ENCODE results near the gene PLVAP. TPM values are rescaled to one million over a fixed set of nuclear protein-coding genes. Genes with fewer than 3 reads are reported as not detected.

PLVAP gene
- total RNA-seq, 1 experiment from 2014 or later: 0.08 TPM

- in situ Hi-C loops (cut with HindIII; ENCODE audit: low pct_unique_long_range_greater_than_20kb, low sequenced_read_pairs): no loop called here
- ATAC-seq: peak; percentile 76
- Histone ChIP-seq H3K4me3 (ENCODE audit: low read depth in 2 of 2, low read length in 2 of 2) (peak within 1 kb of the TSS; percentile 65 to 67), H3K27ac (ENCODE audit: low read length) (peak within 1 kb of the TSS; percentile 98), H3K4me1 (ENCODE audit: control insufficient read depth, insufficient read depth, low read length) (peaks cover 12% of the 10 kb centered on the region), H3K36me3 (ENCODE audit: control insufficient read depth, insufficient read depth, low read length) (peaks cover 7% of the 10 kb centered on the region; the same call in 1 of the 2 replicates), H3K9me3 (ENCODE audit: control insufficient read depth, insufficient read depth, low read depth, low read length) (no peaks in the 10 kb centered on the region), H3K27me3 (ENCODE audit: control insufficient read depth, insufficient read depth, low read length) (no peaks in the 10 kb centered on the region)
- POLR2A ChIA-PET: no interaction called here
- CTCF ChIA-PET: interaction anchor here (0.6 kb wide), 1 partner anchor 20 kb away, joined by 3 read pairs; no protein-coding TSS in a partner anchor
- DNase-seq (ENCODE audit: low read depth, low spot score): peak; percentile 90
- BruUV-seq (replicated peaks): no TSS peak
- peak; percentile 49; the same call in 1 of the 2 replicates for TF ChIP-seq TCF7L2 (IDR thresholded peaks at IDR 0.05; ENCODE audit: low read depth, low read length)
- TF ChIP-seq POLR2AphosphoS5 (IDR thresholded peaks at IDR 0.05; ENCODE audit: low read depth, low read length): peak; percentile 31; the same call in 1 of the 2 replicates
- no peak for TF ChIP-seq CTCF (IDR thresholded peaks at IDR 0.05)
- no peak; the same call in 1 of the 2 replicates for TF ChIP-seq SIN3A (IDR thresholded peaks at IDR 0.05; ENCODE audit: borderline replicate concordance, insufficient read depth, low read depth, low read length)
- no peak for TF ChIP-seq REST (IDR thresholded peaks at IDR 0.05; ENCODE audit: insufficient read depth in 1 of 2, low read depth in 2 of 2, low read length in 1 of 2)
- intact Hi-C loops (cut with micrococcal nuclease; ENCODE audit: unreplicated experiment): no loop called here
Measured at GRCh38 chr19:17334414-17335409, 42.4 kb downstream of the PLVAP start, which contains the start of gene ANO8. ANO8 (minus strand) TSS chr19:17334855; CDS start chr19:17334670, 185 bp downstream.

- intact Hi-C loops (cut with micrococcal nuclease; ENCODE audit: unreplicated experiment) (no loop called here), in situ Hi-C loops (cut with HindIII; ENCODE audit: low pct_unique_long_range_greater_than_20kb, low sequenced_read_pairs) (no loop called here)
- H3K36me3 ChIP-seq (ENCODE audit: control insufficient read depth, insufficient read depth, low read length): peaks cover 7% of the 10 kb centered on the region; the same call in 1 of the 2 replicates
- peaks cover 12% of the 10 kb centered on the region for H3K4me1 ChIP-seq (ENCODE audit: control insufficient read depth, insufficient read depth, low read length)
- peak overlapping the region; percentile 48; the same call in 1 of the 2 replicates for H3K27ac ChIP-seq (ENCODE audit: low read length)
- DNase-seq (ENCODE audit: low read depth, low spot score) (no peak), ATAC-seq (no peak)
- TF ChIP-seq REST (IDR thresholded peaks at IDR 0.05; ENCODE audit: insufficient read depth in 1 of 2, low read depth in 2 of 2, low read length in 1 of 2) (no peak), SIN3A (IDR thresholded peaks at IDR 0.05; ENCODE audit: borderline replicate concordance, insufficient read depth, low read depth, low read length) (no peak), POLR2AphosphoS5 (IDR thresholded peaks at IDR 0.05; ENCODE audit: low read depth, low read length) (no peak), TCF7L2 (IDR thresholded peaks at IDR 0.05; ENCODE audit: low read depth, low read length) (no peak), CTCF (IDR thresholded peaks at IDR 0.05) (no peak)
- POLR2A ChIA-PET: no interaction called here
- CTCF ChIA-PET: interaction anchor here (0.6 kb wide), 1 partner anchor 24 kb away, joined by 4 read pairs; no protein-coding TSS in a partner anchor
- H3K27me3 ChIP-seq (ENCODE audit: control insufficient read depth, insufficient read depth, low read length): no peaks in the 10 kb centered on the region
- BruUV-seq (replicated peaks): no TSS peak
- no peaks in the 10 kb centered on the region for H3K9me3 ChIP-seq (ENCODE audit: control insufficient read depth, insufficient read depth, low read depth, low read length)
- peak overlapping the region; percentile 65 to 67 for H3K4me3 ChIP-seq (ENCODE audit: low read depth in 2 of 2, low read length in 2 of 2)
Measured at GRCh38 chr19:17333611-17334413, 43.3 kb downstream of the PLVAP start.
